ENCODE results near the gene DCTN5. TPM values are rescaled to one million over a fixed set of nuclear protein-coding genes. Genes with fewer than 3 reads are reported as not detected.
"Not testable (repeated sequence)": the region's sequence is repeated elsewhere in the genome, so short reads cannot be mapped to it uniquely, and the experiment has no call there.

The DCTN5 gene
- polyA plus RNA-seq, 4 donors = 12.2 to 55.8 (median 20.3) TPM

DNA sequence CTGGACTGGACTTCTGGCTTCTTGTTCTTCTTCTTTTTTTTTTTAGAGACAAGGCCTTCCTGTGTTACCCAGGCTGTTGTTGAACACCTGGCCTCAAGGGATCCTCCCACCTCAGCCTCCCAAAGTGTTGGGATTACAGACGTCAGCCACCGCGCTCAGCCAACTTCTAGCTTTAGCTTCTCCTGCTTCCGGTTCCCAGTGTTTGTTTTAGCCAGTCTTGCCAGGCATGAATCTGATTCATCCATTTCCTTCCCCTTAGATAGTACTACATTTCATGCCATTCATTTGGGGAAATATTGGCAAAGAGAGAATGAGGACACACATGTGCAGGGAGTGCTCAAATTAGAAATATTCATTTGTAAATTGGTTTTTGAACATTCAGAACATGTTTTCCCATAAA is 33.1 kb upstream of the DCTN5 start:
- Histone ChIP-seq H3K4me1 (ENCODE audit: control insufficient read depth in 3 of 3, insufficient read depth in 2 of 3, low read depth in 1 of 3, low read length in 2 of 3) (no peaks in the 10 kb centered on the region), H3K27me3 (ENCODE audit: control insufficient read depth in 3 of 3, insufficient read depth in 3 of 3, low read length in 3 of 3) (no peaks in the 10 kb centered on the region), H3K27ac (ENCODE audit: low read depth in 1 of 3, low read length in 2 of 3) (no peak overlapping the region), H3K36me3 (ENCODE audit: control insufficient read depth in 3 of 3, insufficient read depth in 2 of 3, low read depth in 1 of 3, low read length in 3 of 3) (peaks cover 7 to 20% (median 13%) of the 10 kb centered on the region in 3 donors), H3K4me3 (ENCODE audit: low read depth in 1 of 3, low read length in 3 of 3) (no peak overlapping the region), H3K9me3 (ENCODE audit: control insufficient read depth in 2 of 2, insufficient read depth in 1 of 2, low read depth in 1 of 2, low read length in 1 of 2) (no peaks in the 10 kb centered on the region)
- FAIRE-seq = no peak
- DNase-seq = no peak
- WGBS, 3 donors = 87 to 92% (median 90%) methylated on average over 4 of the region's 4 CpGs

DNA sequence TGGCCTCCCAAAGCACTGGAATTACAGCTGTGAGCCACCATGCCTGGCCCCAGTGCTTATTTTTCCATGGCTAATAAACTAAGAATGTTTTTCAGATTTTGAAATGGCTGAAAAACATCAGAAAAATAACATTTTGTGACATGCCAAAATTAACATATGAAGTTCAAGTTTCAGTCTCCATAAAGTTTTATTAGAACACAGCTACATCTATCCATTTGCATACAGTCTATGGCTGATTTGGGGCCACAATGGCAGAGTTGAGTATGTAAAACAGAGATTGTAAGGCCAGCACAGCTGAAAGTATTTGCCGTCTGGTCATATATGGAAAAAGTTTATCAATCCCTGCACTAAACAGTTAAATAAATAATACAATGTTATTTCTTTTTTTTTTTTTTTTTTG is 31.3 kb upstream of the DCTN5 start:
- WGBS, 3 donors = 94 to 100% (median 97%) methylated on average over 1 of the region's 1 CpG
- no peak overlapping the region for H3K4me3 ChIP-seq (ENCODE audit: low read depth in 1 of 3, low read length in 3 of 3)
- DNase-seq = no peak
- H3K27me3 ChIP-seq (ENCODE audit: control insufficient read depth in 3 of 3, insufficient read depth in 3 of 3, low read length in 3 of 3) = no peaks in the 10 kb centered on the region
- no peaks in the 10 kb centered on the region for H3K4me1 ChIP-seq (ENCODE audit: control insufficient read depth in 3 of 3, insufficient read depth in 2 of 3, low read depth in 1 of 3, low read length in 2 of 3)
- H3K36me3 ChIP-seq (ENCODE audit: control insufficient read depth in 3 of 3, insufficient read depth in 2 of 3, low read depth in 1 of 3, low read length in 3 of 3) = peaks cover 7 to 20% (median 14%) of the 10 kb centered on the region in 3 donors
- H3K9me3 ChIP-seq (ENCODE audit: control insufficient read depth in 2 of 2, insufficient read depth in 1 of 2, low read depth in 1 of 2, low read length in 1 of 2) = no peaks in the 10 kb centered on the region
- H3K27ac ChIP-seq (ENCODE audit: low read depth in 1 of 3, low read length in 2 of 3) = no peak overlapping the region
- no peak for FAIRE-seq

DNA sequence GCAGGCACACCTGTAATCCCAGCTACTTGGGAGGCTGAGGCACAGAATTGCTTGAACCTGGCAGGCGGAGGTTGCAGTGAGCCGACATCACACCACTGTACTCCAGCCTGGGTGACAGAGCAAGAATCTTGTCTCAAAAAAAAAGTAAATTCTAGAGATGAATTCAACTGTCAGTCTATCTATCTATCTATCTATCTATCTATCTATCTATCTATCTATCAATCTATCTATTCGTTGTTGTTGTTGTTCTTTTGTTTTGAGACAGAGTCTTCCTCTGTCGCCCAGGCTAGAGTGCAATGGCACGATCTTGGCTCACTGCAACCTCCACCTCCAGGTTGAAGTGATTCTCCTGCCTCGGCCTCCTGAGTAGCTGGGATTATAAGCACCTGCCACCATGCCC is 30.4 kb upstream of the DCTN5 start:
- not testable (repeated sequence) for H3K4me1 ChIP-seq (ENCODE audit: control insufficient read depth in 3 of 3, insufficient read depth in 2 of 3, low read depth in 1 of 3, low read length in 2 of 3); H3K9me3 ChIP-seq (ENCODE audit: control insufficient read depth in 2 of 2, insufficient read depth in 1 of 2, low read depth in 1 of 2, low read length in 1 of 2); FAIRE-seq; H3K4me3 ChIP-seq (ENCODE audit: low read depth in 1 of 3, low read length in 3 of 3); DNase-seq; H3K27ac ChIP-seq (ENCODE audit: low read depth in 1 of 3, low read length in 2 of 3); H3K27me3 ChIP-seq (ENCODE audit: control insufficient read depth in 3 of 3, insufficient read depth in 3 of 3, low read length in 3 of 3)
- peaks cover 7 to 24% (median 12%) of the 10 kb centered on the region in 3 donors for H3K36me3 ChIP-seq (ENCODE audit: control insufficient read depth in 3 of 3, insufficient read depth in 2 of 3, low read depth in 1 of 3, low read length in 3 of 3)
- WGBS, 3 donors = 96 to 98% (median 97%) methylated on average over 6 of the region's 6 CpGs

DNA sequence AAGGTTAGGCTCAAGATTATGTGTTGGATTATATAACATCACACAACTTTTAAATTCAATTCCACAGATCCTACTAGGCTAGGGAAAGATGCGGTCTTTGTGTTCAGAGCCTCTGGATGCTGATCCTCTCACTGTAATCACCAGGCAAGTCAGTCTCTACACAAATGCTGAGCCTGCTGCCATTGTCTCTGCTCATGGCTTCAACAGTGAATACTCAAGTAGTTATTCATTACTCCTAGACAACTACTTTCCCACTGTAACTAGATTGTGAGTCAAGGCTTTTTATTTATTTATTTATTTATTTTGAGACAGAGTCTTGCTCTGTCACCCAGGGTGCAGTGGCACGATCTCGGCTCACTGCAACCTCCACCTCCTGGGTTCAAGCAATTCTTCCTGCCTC is 29.3 kb upstream of the DCTN5 start:
- Histone ChIP-seq H3K36me3 (ENCODE audit: control insufficient read depth in 3 of 3, insufficient read depth in 2 of 3, low read depth in 1 of 3, low read length in 3 of 3) (peaks cover 7 to 23% (median 10%) of the 10 kb centered on the region in 3 donors), H3K27ac (ENCODE audit: low read depth in 1 of 3, low read length in 2 of 3) (no peak overlapping the region), H3K9me3 (ENCODE audit: control insufficient read depth in 2 of 2, insufficient read depth in 1 of 2, low read depth in 1 of 2, low read length in 1 of 2) (no peaks in the 10 kb centered on the region), H3K27me3 (ENCODE audit: control insufficient read depth in 3 of 3, insufficient read depth in 3 of 3, low read length in 3 of 3) (no peaks in the 10 kb centered on the region), H3K4me1 (ENCODE audit: control insufficient read depth in 3 of 3, insufficient read depth in 2 of 3, low read depth in 1 of 3, low read length in 2 of 3) (no peaks in the 10 kb centered on the region), H3K4me3 (ENCODE audit: low read depth in 1 of 3, low read length in 3 of 3) (no peak overlapping the region)
- FAIRE-seq = no peak
- DNase-seq = no peak
- 98 to 100% (median 99%) methylated on average over 3 of the region's 3 CpGs for WGBS, 3 donors

DNA sequence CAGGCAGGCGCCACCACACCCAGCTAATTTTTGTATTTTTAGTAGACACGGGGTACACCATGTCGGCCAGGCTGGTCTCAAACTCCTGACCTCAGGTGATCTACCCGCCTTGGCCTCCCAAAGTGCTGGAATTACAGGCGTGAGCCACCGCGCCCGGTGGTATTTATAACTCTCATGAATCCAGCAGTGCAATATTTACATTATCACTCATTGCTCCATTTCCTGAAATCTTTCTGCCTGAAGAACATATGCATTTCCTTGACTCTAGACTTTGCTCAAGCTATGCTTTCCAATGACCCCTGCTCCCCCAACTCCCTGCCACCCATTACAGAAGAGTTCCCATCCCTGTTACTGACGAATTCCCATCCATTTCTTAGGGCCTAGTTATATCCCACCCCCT is 25.5 kb upstream of the DCTN5 start:
- Histone ChIP-seq H3K4me1 (ENCODE audit: control insufficient read depth in 3 of 3, insufficient read depth in 2 of 3, low read depth in 1 of 3, low read length in 2 of 3) (no peaks in the 10 kb centered on the region), H3K27ac (ENCODE audit: low read depth in 1 of 3, low read length in 2 of 3) (no peak overlapping the region), H3K4me3 (ENCODE audit: low read depth in 1 of 3, low read length in 3 of 3) (no peak overlapping the region), H3K36me3 (ENCODE audit: control insufficient read depth in 3 of 3, insufficient read depth in 2 of 3, low read depth in 1 of 3, low read length in 3 of 3) (peaks cover 5 to 31% (median 15%) of the 10 kb centered on the region in 3 donors), H3K27me3 (ENCODE audit: control insufficient read depth in 3 of 3, insufficient read depth in 3 of 3, low read length in 3 of 3) (no peaks in the 10 kb centered on the region), H3K9me3 (ENCODE audit: control insufficient read depth in 2 of 2, insufficient read depth in 1 of 2, low read depth in 1 of 2, low read length in 1 of 2) (no peaks in the 10 kb centered on the region)
- DNase-seq = peak in 1 of 2 donors; percentile 4
- WGBS, 3 donors = 80 to 93% (median 88%) methylated on average over 9 of the region's 9 CpGs
- no peak for FAIRE-seq

DNA sequence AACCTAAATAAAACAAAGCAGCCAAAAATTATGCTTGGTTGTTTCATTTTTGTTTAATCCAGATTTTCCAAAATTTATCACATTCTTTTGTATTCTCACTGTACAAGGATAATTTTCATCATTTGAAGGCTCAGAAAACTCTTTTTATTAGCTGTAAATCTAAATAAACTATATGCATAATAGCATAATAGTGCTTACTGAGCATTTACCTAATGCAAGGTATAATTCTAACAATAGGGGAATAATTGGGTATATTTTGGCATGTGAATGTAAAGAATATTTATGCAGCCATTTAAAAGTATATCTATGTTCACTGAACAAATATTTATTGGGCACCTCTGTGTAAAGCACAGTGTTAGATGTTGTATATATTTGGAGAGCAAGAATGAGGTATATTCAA is 17.2 kb upstream of the DCTN5 start:
- Histone ChIP-seq H3K4me3 (ENCODE audit: low read depth in 1 of 3, low read length in 3 of 3) (no peak overlapping the region), H3K27me3 (ENCODE audit: control insufficient read depth in 3 of 3, insufficient read depth in 3 of 3, low read length in 3 of 3) (no peaks in the 10 kb centered on the region), H3K27ac (ENCODE audit: low read depth in 1 of 3, low read length in 2 of 3) (no peak overlapping the region), H3K4me1 (ENCODE audit: control insufficient read depth in 3 of 3, insufficient read depth in 2 of 3, low read depth in 1 of 3, low read length in 2 of 3) (no peaks in the 10 kb centered on the region), H3K36me3 (ENCODE audit: control insufficient read depth in 3 of 3, insufficient read depth in 2 of 3, low read depth in 1 of 3, low read length in 3 of 3) (peaks cover 7 to 36% (median 16%) of the 10 kb centered on the region in 3 donors), H3K9me3 (ENCODE audit: control insufficient read depth in 2 of 2, insufficient read depth in 1 of 2, low read depth in 1 of 2, low read length in 1 of 2) (no peaks in the 10 kb centered on the region)
- no peak for DNase-seq
- FAIRE-seq = no peak

DNA sequence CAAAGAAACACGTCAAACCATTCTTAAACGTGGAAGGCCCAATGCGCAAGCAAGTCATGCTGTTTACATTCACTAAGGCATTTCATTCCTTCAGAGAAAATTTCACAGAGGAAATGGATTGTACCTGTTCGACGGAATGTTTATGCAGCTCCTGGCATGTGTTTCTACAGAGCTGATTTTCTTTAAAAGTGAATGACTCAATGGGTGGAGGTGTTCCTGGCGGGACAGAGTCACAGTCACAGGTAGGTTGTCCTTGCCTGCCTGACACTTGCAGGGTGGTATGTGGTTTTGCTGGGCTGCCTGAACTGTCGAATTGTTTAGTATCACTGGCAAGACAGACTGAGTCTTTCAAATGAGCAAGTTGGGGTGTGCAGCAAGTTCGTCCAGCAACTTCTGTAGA is 11.8 kb upstream of the DCTN5 start:
- Histone ChIP-seq H3K4me3 (ENCODE audit: low read depth in 1 of 3, low read length in 3 of 3) (no peak overlapping the region), H3K27ac (ENCODE audit: low read depth in 1 of 3, low read length in 2 of 3) (no peak overlapping the region), H3K27me3 (ENCODE audit: control insufficient read depth in 3 of 3, insufficient read depth in 3 of 3, low read length in 3 of 3) (no peaks in the 10 kb centered on the region), H3K4me1 (ENCODE audit: control insufficient read depth in 3 of 3, insufficient read depth in 2 of 3, low read depth in 1 of 3, low read length in 2 of 3) (no peaks in the 10 kb centered on the region), H3K9me3 (ENCODE audit: control insufficient read depth in 2 of 2, insufficient read depth in 1 of 2, low read depth in 1 of 2, low read length in 1 of 2) (no peaks in the 10 kb centered on the region), H3K36me3 (ENCODE audit: control insufficient read depth in 3 of 3, insufficient read depth in 2 of 3, low read depth in 1 of 3, low read length in 3 of 3) (peaks cover 9 to 28% (median 16%) of the 10 kb centered on the region in 3 donors)
- FAIRE-seq (no peak), DNase-seq (no peak)
- 89 to 96% (median 95%) methylated on average over 8 of the region's 8 CpGs for WGBS, 3 donors

DNA sequence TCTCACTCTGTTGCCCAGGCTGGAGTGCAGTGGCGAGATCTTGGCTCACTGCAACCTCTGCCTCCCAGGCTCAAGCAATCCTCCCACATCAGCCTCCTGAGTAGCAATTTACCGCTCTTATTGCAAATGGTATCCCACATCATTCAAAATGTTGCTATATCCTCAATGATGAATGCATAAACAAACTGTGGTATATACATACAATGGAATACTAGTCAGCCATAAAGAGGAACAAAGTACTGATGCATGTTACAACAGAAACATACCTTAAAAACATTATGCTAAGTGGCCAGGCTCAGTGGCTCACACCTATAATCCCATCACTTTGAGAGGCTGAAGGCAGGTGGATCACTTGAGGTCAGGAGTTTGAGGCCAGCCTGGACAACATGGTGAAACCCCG is 9.4 kb upstream of the DCTN5 start:
- 98 to 100% (median 99%) methylated on average over 3 of the region's 3 CpGs for WGBS, 3 donors
- not testable (repeated sequence) for H3K9me3 ChIP-seq (ENCODE audit: control insufficient read depth in 2 of 2, insufficient read depth in 1 of 2, low read depth in 1 of 2, low read length in 1 of 2); H3K4me3 ChIP-seq (ENCODE audit: low read depth in 1 of 3, low read length in 3 of 3); DNase-seq; FAIRE-seq; H3K27ac ChIP-seq (ENCODE audit: low read depth in 1 of 3, low read length in 2 of 3); H3K27me3 ChIP-seq (ENCODE audit: control insufficient read depth in 3 of 3, insufficient read depth in 3 of 3, low read length in 3 of 3); H3K4me1 ChIP-seq (ENCODE audit: control insufficient read depth in 3 of 3, insufficient read depth in 2 of 3, low read depth in 1 of 3, low read length in 2 of 3)
- H3K36me3 ChIP-seq (ENCODE audit: control insufficient read depth in 3 of 3, insufficient read depth in 2 of 3, low read depth in 1 of 3, low read length in 3 of 3) = peaks cover 11 to 16% (median 15%) of the 10 kb centered on the region in 3 donors

DNA sequence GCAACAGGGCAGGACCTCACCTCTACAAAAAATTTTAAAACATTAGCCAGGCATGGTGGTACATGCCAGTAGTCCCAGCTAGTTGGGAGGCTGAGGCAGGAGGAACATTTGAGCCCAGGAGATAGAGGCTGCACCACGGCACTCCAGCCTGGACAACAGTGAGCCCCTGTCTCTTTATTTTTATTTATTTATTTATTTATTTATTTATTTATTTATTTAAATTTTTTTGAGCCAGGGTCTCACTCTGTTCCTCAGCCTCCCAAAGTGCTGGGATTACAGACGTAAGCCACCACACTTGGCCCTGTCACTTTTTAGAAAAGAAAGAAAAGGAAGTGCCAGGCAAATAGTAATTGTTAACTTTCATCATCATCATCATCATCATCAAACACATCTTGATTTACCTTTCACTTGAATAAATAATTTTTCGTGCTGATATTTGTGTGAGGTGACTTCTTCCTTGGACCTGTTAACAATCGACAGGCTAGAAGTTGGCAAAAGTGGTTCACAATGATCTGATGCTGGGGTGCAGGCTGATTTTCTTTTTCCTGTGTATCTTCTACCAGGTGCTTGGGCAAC is 6.7 kb upstream of the DCTN5 start:
- DNase-seq (no peak), FAIRE-seq (no peak)
- Histone ChIP-seq H3K4me3 (ENCODE audit: low read depth in 1 of 3, low read length in 3 of 3) (no peak overlapping the region), H3K4me1 (ENCODE audit: control insufficient read depth in 3 of 3, insufficient read depth in 2 of 3, low read depth in 1 of 3, low read length in 2 of 3) (no peaks in the 10 kb centered on the region), H3K27me3 (ENCODE audit: control insufficient read depth in 3 of 3, insufficient read depth in 3 of 3, low read length in 3 of 3) (no peaks in the 10 kb centered on the region), H3K9me3 (ENCODE audit: control insufficient read depth in 2 of 2, insufficient read depth in 1 of 2, low read depth in 1 of 2, low read length in 1 of 2) (no peaks in the 10 kb centered on the region), H3K27ac (ENCODE audit: low read depth in 1 of 3, low read length in 2 of 3) (no peak overlapping the region), H3K36me3 (ENCODE audit: control insufficient read depth in 3 of 3, insufficient read depth in 2 of 3, low read depth in 1 of 3, low read length in 3 of 3) (peaks cover 6 to 17% (median 13%) of the 10 kb centered on the region in 3 donors)
- 93 to 96% (median 94%) methylated on average over 4 of the region's 4 CpGs for WGBS, 3 donors
